Jurkat, Clone E6-1 (cell line): ENCODE measurements around the gene MPZL3.
"Not testable (repeated sequence)": the region's sequence is repeated elsewhere in the genome, so short reads cannot be mapped to it uniquely, and the experiment has no call there.

Experiments
- DNase-seq: peaks from one replicate; pipeline ENCODE4 v3.0.0-alpha.2; 2011; ENCODE audit warnings: low read depth, low spot score
- H3K4me3 ChIP-seq: 2 replicates; pipeline ENCODE4 v1.5.1; 2011; ENCODE audit warnings: mild to moderate bottlenecking, low read length, control low read depth, moderate library complexity

Gene MPZL3

DNA sequence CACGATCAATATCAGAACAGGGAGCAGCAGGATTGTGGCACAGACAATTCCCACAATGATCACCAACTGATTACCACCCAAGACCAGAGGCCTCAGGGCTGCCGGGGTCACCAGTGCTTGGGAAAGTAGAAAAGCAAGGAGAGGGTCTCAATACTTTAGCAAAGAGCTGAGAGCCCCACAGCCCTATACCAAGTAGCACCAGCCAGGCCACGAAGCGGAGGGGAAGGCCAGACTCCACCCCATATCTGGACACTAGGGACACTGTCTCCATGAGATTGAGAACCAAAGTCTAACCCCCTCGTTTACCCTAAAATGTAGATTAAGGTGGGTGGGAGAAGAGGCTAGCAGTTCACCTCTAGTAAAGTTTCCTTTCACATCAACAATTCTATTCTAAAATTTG lies 51.7 kb downstream of the MPZL3 start:
- H3K4me3 ChIP-seq = no peak overlapping the region
- no peak for DNase-seq

- DNase-seq = no peak
- no peak overlapping the region for H3K4me3 ChIP-seq
These were observed 53.0 kb downstream of the MPZL3 start for GRCh38 chr11:118199135-118199534.

DNA sequence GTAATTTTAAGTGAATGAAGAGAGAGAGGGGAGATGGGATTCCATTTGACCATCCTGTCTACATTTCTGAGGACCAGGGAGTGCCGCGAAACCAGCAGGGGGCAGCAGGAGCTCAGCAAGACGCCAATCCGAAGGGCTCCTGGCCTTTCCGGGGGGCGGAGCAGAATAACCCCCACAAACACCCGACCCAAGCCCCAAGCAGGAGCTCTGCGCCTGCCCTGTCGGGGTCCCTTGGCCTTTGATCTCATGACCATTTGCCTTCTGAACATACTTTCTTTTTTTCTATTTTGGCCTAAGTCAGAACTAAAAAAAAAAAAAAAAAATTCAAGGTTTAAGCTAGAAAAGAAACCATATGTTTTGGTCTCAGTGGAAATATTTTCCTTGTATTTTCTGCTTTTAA lies 53.8 kb downstream of the MPZL3 start:
- DNase-seq = peak; percentile 68
- no peak overlapping the region; the same call in 1 of the 2 replicates for H3K4me3 ChIP-seq

GRCh38 chr11:118194835-118195627 lies 57.1 kb downstream of the MPZL3 start:
- DNase-seq = no peak
- H3K4me3 ChIP-seq = no peak overlapping the region

DNA sequence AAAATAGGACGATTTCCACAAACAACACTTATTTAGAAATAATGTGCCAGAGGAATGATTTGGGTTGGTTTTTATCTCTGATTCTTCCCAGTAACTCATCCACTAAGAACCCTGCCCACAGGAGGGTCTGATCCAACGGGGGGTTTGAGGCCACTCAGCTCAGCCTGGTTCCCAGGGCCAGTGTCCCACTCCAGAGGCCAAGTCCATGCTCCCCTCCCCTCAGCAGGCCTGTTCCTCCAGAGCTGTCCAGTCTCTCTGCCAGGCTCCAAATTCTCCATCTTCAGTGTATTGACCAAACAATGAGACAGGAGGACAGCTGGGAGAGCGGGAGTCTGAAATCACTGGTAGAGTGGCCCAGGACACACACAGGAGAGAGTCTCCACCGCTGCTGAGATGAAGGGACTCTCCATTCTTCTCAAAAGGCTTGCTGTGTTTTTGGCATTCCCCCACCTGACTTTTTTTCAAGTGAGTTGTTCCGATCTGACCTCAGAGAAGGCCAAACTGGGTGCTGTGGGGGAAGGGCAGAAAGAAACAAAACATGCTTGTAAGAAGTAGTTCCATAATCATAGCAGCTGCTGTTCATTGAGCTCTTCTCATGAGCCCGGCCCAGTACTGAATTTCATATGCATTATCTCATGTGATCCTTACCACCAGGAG lies 58.1 kb downstream of the MPZL3 start:
- no peak for DNase-seq

DNA sequence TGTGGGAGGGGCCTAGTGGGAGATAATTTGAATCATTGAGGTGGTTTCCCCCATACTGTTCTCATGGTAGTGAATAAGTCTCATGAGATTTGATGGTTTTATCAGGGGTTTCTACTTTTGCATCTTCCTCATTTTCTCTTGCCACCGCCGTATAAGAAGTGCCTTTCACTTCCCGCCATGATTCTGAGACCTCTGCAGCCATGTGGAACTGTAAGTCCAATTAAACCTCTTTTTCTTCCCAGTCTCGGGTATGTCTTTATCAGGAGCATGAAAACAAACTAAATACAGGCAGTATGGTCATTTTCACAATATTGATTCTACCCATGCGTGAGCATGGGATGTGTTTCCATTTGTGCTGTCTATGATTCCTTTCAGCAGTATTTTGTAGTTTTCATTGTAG lies 59.3 kb downstream of the MPZL3 start:
- DNase-seq, H3K4me3 ChIP-seq: not testable (repeated sequence)

More for the DNA sequence above, 58.1 kb downstream of the MPZL3 start:
- no peak overlapping the region for H3K4me3 ChIP-seq

- not testable (repeated sequence) for DNase-seq, H3K4me3 ChIP-seq
These were observed 61.1 kb downstream of the MPZL3 start for GRCh38 chr11:118190942-118191506.

- DNase-seq = no peak
These were observed 65.6 kb downstream of the MPZL3 start for GRCh38 chr11:118186346-118187107.

GRCh38 chr11:118184784-118185579 lies 67.2 kb downstream of the MPZL3 start:
- no peak overlapping the region for H3K4me3 ChIP-seq
- DNase-seq = no peak

More at GRCh38 chr11:118186346-118187107, 65.6 kb downstream of the MPZL3 start:
- no peak overlapping the region for H3K4me3 ChIP-seq

- not testable (repeated sequence) for DNase-seq, H3K4me3 ChIP-seq
These were observed 68.5 kb downstream of the MPZL3 start for GRCh38 chr11:118183691-118184090.

DNA sequence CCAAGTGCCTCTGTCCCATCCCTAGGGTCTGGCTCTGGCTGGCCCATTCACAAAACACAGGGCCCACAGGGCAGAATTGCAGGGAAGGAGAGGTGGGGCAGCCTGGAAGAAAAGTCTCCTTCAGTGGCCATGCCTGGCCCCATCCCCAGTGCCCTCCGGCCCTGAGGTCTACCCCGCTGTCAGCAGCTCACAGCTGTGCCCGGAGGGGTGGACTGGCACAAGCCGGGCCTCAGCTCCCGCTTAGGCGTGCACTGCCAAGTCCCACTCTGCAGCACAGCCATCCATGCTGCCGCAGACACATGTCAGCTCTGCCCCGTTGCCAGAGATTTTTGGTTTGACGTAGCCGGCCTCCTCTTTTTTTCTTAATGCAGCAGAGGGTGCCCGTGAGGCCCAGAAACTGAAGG lies 71.9 kb downstream of the MPZL3 start:
- no peak overlapping the region for H3K4me3 ChIP-seq
- peak; percentile 70 for DNase-seq

DNA sequence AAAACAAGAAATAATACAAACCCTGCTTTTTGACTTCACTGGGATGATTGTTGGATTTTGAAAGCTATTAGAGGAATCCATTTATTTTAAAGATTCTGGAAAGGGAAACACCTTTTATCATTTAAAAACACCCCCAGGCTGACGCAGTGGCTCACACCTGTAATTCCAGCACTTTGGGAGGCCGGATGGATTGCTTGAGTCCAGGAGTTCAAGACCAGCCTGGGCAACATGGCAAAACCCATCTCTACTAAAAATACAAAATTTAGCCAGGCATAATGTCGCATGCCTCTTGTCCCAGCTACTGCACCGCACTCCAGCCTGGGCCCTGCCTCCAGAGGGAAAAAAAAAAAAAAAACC lies 75.4 kb downstream of the MPZL3 start:
- H3K4me3 ChIP-seq = no peak overlapping the region

More for the DNA sequence above, 75.4 kb downstream of the MPZL3 start:
- DNase-seq = no peak
